ACC112 (cell line): ENCODE measurements around the gene KLF9.

ENCODE experiments used
- H2AFZ ChIP-seq: fragments of 200-600 bp; sonication (generic); one replicate; pipeline ENCODE4 v1.6.0; 2017; ENCODE audit warnings: antibody characterized with exemption, low read length; ENCODE audit not compliant: unreplicated experiment
- H3K27ac ChIP-seq: fragments of 200-600 bp; sonication (generic); 2 replicates; pipeline ENCODE4 v1.5.1; 2014; ENCODE audit warnings: low read depth, mild to moderate bottlenecking, antibody characterized with exemption, low read length, moderate library complexity
- H3K27me3 ChIP-seq: fragments of 200-600 bp; sonication (generic); 2 replicates; pipeline ENCODE4 v1.6.1; 2014; ENCODE audit warnings: mild to moderate bottlenecking, antibody characterized with exemption, low read length, moderate library complexity, mixed read lengths; ENCODE audit not compliant: insufficient read depth
- H3K36me3 ChIP-seq: fragments of 200-600 bp; sonication (generic); 2 replicates; pipeline ENCODE4 v1.6.1; 2016; ENCODE audit warnings: mild to moderate bottlenecking, antibody characterized with exemption, low read length, moderate library complexity, mixed read lengths; ENCODE audit not compliant: insufficient read depth
- H3K4me1 ChIP-seq: fragments of 200-600 bp; sonication (generic); one replicate; pipeline ENCODE4 v1.6.1; 2016; ENCODE audit warnings: low read length, mixed read lengths; ENCODE audit not compliant: insufficient read depth, unreplicated experiment, control insufficient read depth
- H3K4me3 ChIP-seq: fragments of 200-600 bp; sonication (generic); 2 replicates; pipeline ENCODE4 v1.5.1; 2014; ENCODE audit warnings: mild to moderate bottlenecking, low read depth, low read length
- H3K79me2 ChIP-seq: fragments of 200-600 bp; sonication (generic); one replicate; pipeline ENCODE4 v1.6.0; 2016; ENCODE audit warnings: low read length; ENCODE audit not compliant: control insufficient read depth, unreplicated experiment, insufficient read depth

The KLF9 gene

GRCh38 chr9:70442328-70442848 is 27.9 kb upstream of the KLF9 start:
- Histone ChIP-seq H3K27ac (no peak overlapping the region), H3K36me3 (no peaks in the 10 kb centered on the region), H2AFZ (no peak overlapping the region), H3K4me3 (no peak overlapping the region), H3K27me3 (no peaks in the 10 kb centered on the region), H3K79me2 (no peaks in the 10 kb centered on the region), H3K4me1 (peaks cover 28% of the 10 kb centered on the region)

- Histone ChIP-seq H3K4me1 (peaks cover 32% of the 10 kb centered on the region), H3K4me3 (no peak overlapping the region), H3K79me2 (no peaks in the 10 kb centered on the region), H3K36me3 (no peaks in the 10 kb centered on the region), H2AFZ (no peak overlapping the region), H3K27me3 (no peaks in the 10 kb centered on the region), H3K27ac (no peak overlapping the region)
Measured at GRCh38 chr9:70441622-70442021, 27.2 kb upstream of the KLF9 start.

GRCh38 chr9:70439991-70440706 is 25.7 kb upstream of the KLF9 start:
- H3K27ac ChIP-seq = peak overlapping the region; percentile 78

GRCh38 chr9:70438341-70438928 is 24.0 kb upstream of the KLF9 start:
- Histone ChIP-seq H3K79me2 (no peaks in the 10 kb centered on the region), H3K27me3 (no peaks in the 10 kb centered on the region), H2AFZ (peak overlapping the region; percentile 53), H3K4me1 (peaks cover 46% of the 10 kb centered on the region), H3K4me3 (no peak overlapping the region), H3K27ac (peak overlapping the region; percentile 78), H3K36me3 (no peaks in the 10 kb centered on the region)

More at GRCh38 chr9:70439991-70440706, 25.7 kb upstream of the KLF9 start:
- Histone ChIP-seq H3K4me1 (peaks cover 45% of the 10 kb centered on the region), H3K27me3 (no peaks in the 10 kb centered on the region), H3K36me3 (no peaks in the 10 kb centered on the region), H3K79me2 (no peaks in the 10 kb centered on the region), H3K4me3 (no peak overlapping the region), H2AFZ (peak overlapping the region; percentile 58)

GRCh38 chr9:70435948-70436347 is 21.5 kb upstream of the KLF9 start:
- Histone ChIP-seq H3K27me3 (no peaks in the 10 kb centered on the region), H3K27ac (peak overlapping the region; percentile 72), H3K79me2 (no peaks in the 10 kb centered on the region), H3K4me1 (peaks cover 46% of the 10 kb centered on the region), H3K36me3 (no peaks in the 10 kb centered on the region), H3K4me3 (no peak overlapping the region), H2AFZ (no peak overlapping the region)

GRCh38 chr9:70429899-70430298 is 15.4 kb upstream of the KLF9 start:
- H3K4me3 ChIP-seq = no peak overlapping the region
- no peaks in the 10 kb centered on the region for H3K36me3 ChIP-seq
- no peak overlapping the region for H3K27ac ChIP-seq
- no peaks in the 10 kb centered on the region for H3K79me2 ChIP-seq
- H3K4me1 ChIP-seq = no peaks in the 10 kb centered on the region
- no peaks in the 10 kb centered on the region for H3K27me3 ChIP-seq
- no peak overlapping the region for H2AFZ ChIP-seq

GRCh38 chr9:70428781-70429180 is 14.3 kb upstream of the KLF9 start:
- no peak overlapping the region for H3K27ac ChIP-seq

GRCh38 chr9:70427161-70427945 is 12.9 kb upstream of the KLF9 start:
- Histone ChIP-seq H3K4me3 (no peak overlapping the region), H3K27me3 (no peaks in the 10 kb centered on the region), H3K36me3 (no peaks in the 10 kb centered on the region), H3K4me1 (peaks cover 6% of the 10 kb centered on the region), H3K27ac (no peak overlapping the region), H2AFZ (peak overlapping the region; percentile 2), H3K79me2 (no peaks in the 10 kb centered on the region)

More at GRCh38 chr9:70428781-70429180, 14.3 kb upstream of the KLF9 start:
- Histone ChIP-seq H3K4me3 (no peak overlapping the region), H3K36me3 (no peaks in the 10 kb centered on the region), H3K4me1 (no peaks in the 10 kb centered on the region), H3K27me3 (no peaks in the 10 kb centered on the region), H2AFZ (no peak overlapping the region), H3K79me2 (no peaks in the 10 kb centered on the region)

- H3K4me3 ChIP-seq = no peak overlapping the region
- H3K36me3 ChIP-seq = no peaks in the 10 kb centered on the region
- peaks cover 27% of the 10 kb centered on the region for H3K4me1 ChIP-seq
- H3K27me3 ChIP-seq = no peaks in the 10 kb centered on the region
- no peak overlapping the region for H3K27ac ChIP-seq
- no peak overlapping the region for H2AFZ ChIP-seq
- no peaks in the 10 kb centered on the region for H3K79me2 ChIP-seq
Measured at GRCh38 chr9:70425192-70425591, 10.7 kb upstream of the KLF9 start.

- Histone ChIP-seq H2AFZ (no peak overlapping the region), H3K4me3 (no peak overlapping the region), H3K4me1 (peaks cover 39% of the 10 kb centered on the region), H3K36me3 (no peaks in the 10 kb centered on the region), H3K79me2 (no peaks in the 10 kb centered on the region), H3K27me3 (no peaks in the 10 kb centered on the region), H3K27ac (peak overlapping the region; percentile 100)
Measured at GRCh38 chr9:70422371-70423043, 8.1 kb upstream of the KLF9 start.
